GM06990 (cell line): ENCODE data around the gene FNDC3B.
A peak's percentile ranks its signal among the peaks of the same experiment; 100 is the strongest.

Experiments
- DNase-seq: peaks from one replicate; pipeline ENCODE4 v3.0.0-alpha.2; 2011; ENCODE audit not compliant: insufficient read length; ENCODE audit errors: extremely low read depth
- H3K27me3 ChIP-seq: replicated peaks from 2 replicates; pipeline ENCODE4 v1.6.0; 2011; ENCODE audit warnings: low read length; ENCODE audit not compliant: control insufficient read depth, insufficient read depth
- H3K36me3 ChIP-seq: 2 replicates; pipeline ENCODE4 v1.5.1; 2011; ENCODE audit warnings: low read length; ENCODE audit not compliant: control insufficient read depth, insufficient read depth
- H3K4me3 ChIP-seq: replicated peaks from 2 replicates; pipeline ENCODE4 v1.5.1; 2011; ENCODE audit warnings: low read depth, mild to moderate bottlenecking, control low read depth, low read length
- CTCF ChIP-seq: IDR thresholded peaks from 2 replicates; pipeline ENCODE4 v1.5.1; 2011; ENCODE audit warnings: low read length, control low read depth, mild to moderate bottlenecking, inconsistent platforms; ENCODE audit not compliant: insufficient read depth, poor library complexity, severe bottlenecking

Gene FNDC3B

GRCh38 chr3:172029425-172030098 lies 9.8 kb upstream of the FNDC3B start:
- no peaks in the 10 kb centered on the region for H3K27me3 ChIP-seq
- H3K4me3 ChIP-seq: no peak overlapping the region
- H3K36me3 ChIP-seq: no peaks in the 10 kb centered on the region
- DNase-seq: no peak
- TF ChIP-seq CTCF: no peak

- Histone ChIP-seq H3K36me3 (no peaks in the 10 kb centered on the region), H3K4me3 (no peak overlapping the region), H3K27me3 (no peaks in the 10 kb centered on the region)
- no peak for TF ChIP-seq CTCF
- DNase-seq: no peak
Observed at GRCh38 chr3:172030181-172030580, 9.2 kb upstream of the FNDC3B start.

DNA sequence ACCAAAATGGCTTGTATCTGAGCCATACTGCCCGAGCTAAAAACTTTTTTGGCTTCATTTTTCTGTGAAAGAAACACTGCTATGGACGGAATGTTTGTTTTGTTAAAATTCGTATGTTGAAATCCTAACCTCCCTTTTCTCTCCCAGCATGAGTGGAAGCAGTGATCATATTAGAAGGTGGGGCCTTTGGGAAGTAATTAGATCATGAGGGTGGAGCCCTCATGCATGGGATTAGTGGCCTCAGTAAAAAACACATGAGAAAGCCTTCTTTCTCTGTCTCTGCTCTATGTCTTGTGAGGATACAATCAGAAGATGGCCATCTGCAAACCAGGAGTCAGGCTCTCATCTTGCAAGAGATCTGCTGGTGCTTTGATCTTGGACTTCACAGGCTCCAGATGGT lies 7.4 kb upstream of the FNDC3B start:
- TF ChIP-seq CTCF: no peak
- no peaks in the 10 kb centered on the region for H3K36me3 ChIP-seq
- H3K4me3 ChIP-seq: no peak overlapping the region
- no peaks in the 10 kb centered on the region for H3K27me3 ChIP-seq
- DNase-seq: no peak

- no peak for DNase-seq
- TF ChIP-seq CTCF: no peak
- no peaks in the 10 kb centered on the region for H3K36me3 ChIP-seq
- H3K4me3 ChIP-seq: no peak overlapping the region
- H3K27me3 ChIP-seq: no peaks in the 10 kb centered on the region
Observed at GRCh38 chr3:172033396-172033795, 6.0 kb upstream of the FNDC3B start.

GRCh38 chr3:172034786-172035685 lies 4.3 kb upstream of the FNDC3B start:
- Histone ChIP-seq H3K36me3 (no peaks in the 10 kb centered on the region), H3K27me3 (no peaks in the 10 kb centered on the region), H3K4me3 (no peak overlapping the region)
- no peak for DNase-seq
- peak; percentile 39 for TF ChIP-seq CTCF
